ENCODE results near the gene GIPC2.
"Not testable (repeated sequence)": the region's sequence is repeated elsewhere in the genome, so short reads cannot be mapped to it uniquely, and the experiment has no call there.

The GIPC2 gene

DNA sequence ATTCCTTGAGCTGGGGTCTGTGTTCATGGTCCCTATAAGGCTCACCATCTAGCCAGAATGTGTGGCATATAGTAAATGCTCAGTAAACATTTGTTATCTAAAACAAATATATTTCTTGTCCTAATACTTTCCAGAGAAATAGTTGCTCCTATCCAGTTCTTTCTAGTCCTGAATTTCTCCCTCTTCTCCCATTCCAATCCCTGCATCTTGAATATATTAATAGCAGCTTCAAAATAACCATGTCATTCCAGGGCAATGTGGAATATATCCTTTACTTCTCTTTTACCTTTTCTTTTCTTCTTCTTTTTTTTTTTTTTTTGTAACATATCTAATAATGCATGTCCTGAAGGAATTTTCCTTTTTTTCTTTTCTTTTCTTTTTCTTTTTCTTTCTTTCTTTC, 30.6 kb upstream of the GIPC2 start:
- TF ChIP-seq, protein P1, sequence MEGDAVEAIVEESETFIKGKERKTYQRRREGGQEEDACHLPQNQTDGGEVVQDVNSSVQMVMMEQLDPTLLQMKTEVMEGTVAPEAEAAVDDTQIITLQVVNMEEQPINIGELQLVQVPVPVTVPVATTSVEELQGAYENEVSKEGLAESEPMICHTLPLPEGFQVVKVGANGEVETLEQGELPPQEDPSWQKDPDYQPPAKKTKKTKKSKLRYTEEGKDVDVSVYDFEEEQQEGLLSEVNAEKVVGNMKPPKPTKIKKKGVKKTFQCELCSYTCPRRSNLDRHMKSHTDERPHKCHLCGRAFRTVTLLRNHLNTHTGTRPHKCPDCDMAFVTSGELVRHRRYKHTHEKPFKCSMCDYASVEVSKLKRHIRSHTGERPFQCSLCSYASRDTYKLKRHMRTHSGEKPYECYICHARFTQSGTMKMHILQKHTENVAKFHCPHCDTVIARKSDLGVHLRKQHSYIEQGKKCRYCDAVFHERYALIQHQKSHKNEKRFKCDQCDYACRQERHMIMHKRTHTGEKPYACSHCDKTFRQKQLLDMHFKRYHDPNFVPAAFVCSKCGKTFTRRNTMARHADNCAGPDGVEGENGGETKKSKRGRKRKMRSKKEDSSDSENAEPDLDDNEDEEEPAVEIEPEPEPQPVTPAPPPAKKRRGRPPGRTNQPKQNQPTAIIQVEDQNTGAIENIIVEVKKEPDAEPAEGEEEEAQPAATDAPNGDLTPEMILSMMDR (IDR thresholded peaks at IDR 0.05; ENCODE audit: borderline replicate concordance, insufficient read depth, low read depth, low read length) = no peak
- H3K4me3 ChIP-seq (ENCODE audit: low read depth, low read length) = no peak overlapping the region

DNA sequence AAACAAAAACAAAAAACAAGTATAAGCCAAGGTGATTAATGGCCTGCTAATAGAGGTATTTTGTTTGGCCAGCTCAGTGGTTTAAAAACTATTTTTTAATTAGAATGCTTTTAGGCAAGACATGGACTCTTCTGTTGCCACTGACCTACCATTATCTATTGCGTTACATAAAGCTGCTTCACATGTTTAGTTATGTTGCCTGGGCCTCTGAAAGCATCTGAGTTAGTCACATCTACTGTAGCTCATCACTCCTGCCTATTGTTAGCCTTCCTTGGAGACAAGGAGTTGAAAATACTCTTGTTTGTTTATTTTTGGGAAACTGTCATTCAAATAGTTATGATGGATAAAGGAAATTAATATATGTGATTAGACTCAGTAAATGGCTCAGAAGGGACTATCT, 26.7 kb upstream of the GIPC2 start:
- TF ChIP-seq, protein P1 (IDR thresholded peaks at IDR 0.05; ENCODE audit: borderline replicate concordance, insufficient read depth, low read depth, low read length) = no peak
- H3K4me3 ChIP-seq (ENCODE audit: low read depth, low read length) = no peak overlapping the region

DNA sequence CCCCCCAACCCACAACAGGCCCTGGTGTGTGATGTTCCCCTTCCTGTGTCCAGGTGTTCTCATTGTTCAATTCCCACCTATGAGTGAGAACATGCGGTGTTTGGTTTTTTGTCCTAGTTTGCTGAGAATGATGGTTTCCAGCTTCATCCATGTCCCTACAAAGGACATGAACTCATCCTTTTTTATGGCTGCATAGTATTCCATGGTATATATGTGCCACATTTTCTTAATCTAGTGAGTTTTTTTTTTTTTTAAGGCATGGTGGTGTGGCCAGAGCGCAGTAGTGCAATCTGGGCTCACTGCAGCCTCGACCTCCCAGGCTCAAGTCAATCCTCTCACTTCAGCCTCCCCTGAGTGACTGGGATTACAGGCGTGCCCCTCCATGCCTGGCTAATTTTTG, 24.6 kb upstream of the GIPC2 start:
- not testable (repeated sequence) for H3K4me3 ChIP-seq (ENCODE audit: low read depth, low read length)

DNA sequence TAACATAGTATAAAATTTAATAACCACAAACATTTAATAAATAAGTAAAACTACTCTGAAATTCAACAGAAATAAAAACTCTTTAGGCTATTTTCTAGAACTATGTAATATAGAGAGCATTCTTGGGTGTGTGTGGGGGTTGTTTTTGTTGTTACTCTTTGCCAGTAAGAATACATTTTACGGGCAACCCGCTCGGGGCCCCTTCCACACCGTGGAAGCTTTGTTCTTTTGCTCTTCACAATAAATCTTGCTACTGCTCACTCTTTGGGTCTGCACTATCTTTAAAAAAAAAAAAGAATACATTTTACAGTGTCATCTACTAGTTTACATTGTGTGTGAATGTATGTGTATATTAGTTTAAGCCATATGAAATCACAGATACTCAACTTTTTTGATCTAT, 16.0 kb upstream of the GIPC2 start:
- TF ChIP-seq, protein P1 (IDR thresholded peaks at IDR 0.05; ENCODE audit: borderline replicate concordance, insufficient read depth, low read depth, low read length) = no peak
- H3K4me3 ChIP-seq (ENCODE audit: low read depth, low read length) = no peak overlapping the region

DNA sequence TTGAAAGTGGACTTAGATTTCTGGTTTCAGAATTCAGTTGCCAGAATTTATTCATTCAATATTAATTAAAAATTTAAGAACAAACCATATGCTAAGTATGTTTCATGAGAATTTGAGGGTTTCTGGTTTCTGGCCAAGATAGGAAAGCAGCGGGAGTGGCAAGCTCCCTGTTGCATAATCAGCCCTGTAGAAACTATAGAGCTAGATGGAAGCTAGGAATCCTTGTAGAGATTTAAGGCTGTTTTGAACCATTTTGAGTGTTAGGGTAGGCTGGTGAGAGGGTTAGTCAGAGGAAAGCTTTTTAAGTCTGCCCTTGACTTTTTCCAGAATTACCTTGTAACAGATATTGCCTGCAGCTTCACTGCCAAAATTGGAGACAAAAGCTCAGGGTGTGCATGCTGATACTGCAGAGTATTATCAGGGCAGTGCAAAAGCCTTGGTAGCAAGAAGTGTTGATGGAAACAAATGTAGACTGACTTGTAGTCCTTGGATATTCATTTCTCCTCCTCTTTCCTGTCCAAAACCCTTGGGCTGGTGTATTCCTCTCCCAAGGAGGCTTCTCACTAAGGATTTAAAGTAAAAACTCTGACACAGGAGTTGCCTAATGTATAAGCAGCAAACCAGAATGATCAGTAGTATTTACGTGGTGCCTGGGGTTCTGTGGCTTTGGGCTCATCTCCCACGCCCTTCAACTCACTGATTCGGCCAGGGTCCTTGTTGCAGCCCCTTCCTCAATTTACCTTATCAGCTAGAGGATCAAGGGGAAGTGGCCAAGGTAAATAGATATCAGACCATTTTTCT, 12.6 kb upstream of the GIPC2 start:
- TF ChIP-seq, protein P1 (IDR thresholded peaks at IDR 0.05; ENCODE audit: borderline replicate concordance, insufficient read depth, low read depth, low read length) = no peak
- no peak overlapping the region for H3K4me3 ChIP-seq (ENCODE audit: low read depth, low read length)

DNA sequence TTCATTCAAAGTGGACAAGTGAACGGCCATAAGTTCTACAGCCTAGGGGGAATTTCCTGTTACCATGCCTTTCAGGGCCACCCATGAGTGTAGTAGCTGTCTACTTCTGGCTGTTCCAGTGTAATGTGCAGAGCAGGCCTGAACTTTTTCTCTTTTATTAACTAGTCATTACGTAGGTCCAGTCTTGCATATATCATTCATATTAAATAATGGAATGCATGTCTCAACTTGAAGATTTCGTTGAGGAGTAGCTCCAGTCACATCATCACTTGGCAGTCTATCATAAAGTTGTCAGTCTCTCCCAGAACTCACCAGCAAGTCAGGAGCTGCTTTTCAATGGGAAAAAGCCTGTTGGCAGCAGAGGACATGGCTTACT, 12.0 kb upstream of the GIPC2 start:
- TF ChIP-seq, protein P1 (IDR thresholded peaks at IDR 0.05; ENCODE audit: borderline replicate concordance, insufficient read depth, low read depth, low read length) = no peak
- no peak overlapping the region for H3K4me3 ChIP-seq (ENCODE audit: low read depth, low read length)

DNA sequence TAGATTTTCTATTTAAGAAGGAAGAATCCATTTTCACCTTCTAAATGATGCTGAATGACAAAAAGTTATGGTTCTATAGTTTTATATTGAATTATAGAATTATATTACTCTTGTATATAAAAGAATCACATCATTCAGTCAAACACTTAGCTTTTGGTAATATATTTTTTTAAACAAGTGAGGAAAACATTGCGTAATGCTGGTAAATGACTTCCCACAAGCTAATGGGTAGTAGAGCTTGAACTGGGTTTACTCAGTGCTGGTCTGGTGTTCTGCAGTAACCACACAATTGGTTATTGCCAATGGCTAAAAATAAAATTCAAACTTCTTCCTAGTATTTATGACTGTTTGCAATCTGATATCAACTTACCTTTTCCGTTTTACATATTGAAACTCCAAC, 10.6 kb upstream of the GIPC2 start:
- H3K4me3 ChIP-seq (ENCODE audit: low read depth, low read length) = no peak overlapping the region
- TF ChIP-seq, protein P1 (IDR thresholded peaks at IDR 0.05; ENCODE audit: borderline replicate concordance, insufficient read depth, low read depth, low read length) = no peak
